GM19238 (cell line): ENCODE results near the gene PDZD2.
"Not testable (repeated sequence)": the region's sequence is repeated elsewhere in the genome, so short reads cannot be mapped to it uniquely, and the experiment has no call there.

Experiments
- DNase-seq: peaks from one replicate; pipeline ENCODE4 v3.0.0; 2011; ENCODE audit warnings: low spot score; ENCODE audit not compliant: insufficient read length

PDZD2 gene

GRCh38 chr5:32067774-32068470 lies 429.0 kb downstream of the PDZD2 start:
- DNase-seq, result no peak

GRCh38 chr5:32068561-32068960 lies 429.6 kb downstream of the PDZD2 start:
- DNase-seq, result no peak

DNA sequence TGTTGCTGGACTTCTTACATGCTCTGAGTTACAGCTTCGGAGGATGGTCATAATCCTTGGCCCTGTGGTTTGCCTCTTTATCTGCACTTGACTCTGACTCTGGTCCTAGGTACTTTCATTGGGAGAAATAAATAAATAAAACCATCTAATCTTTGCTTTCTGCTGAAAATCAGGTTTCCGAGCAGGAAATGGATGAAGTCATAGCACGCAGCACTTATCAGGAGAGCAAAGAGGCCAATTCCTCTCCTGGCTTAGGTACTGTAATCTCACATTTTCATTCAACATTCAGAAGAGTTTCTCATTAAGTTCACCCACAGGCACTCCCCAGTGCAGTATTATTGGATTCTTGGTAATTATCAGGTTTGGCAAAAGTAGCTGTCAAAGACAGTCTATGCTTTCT lies 430.5 kb downstream of the PDZD2 start:
- no peak for DNase-seq

DNA sequence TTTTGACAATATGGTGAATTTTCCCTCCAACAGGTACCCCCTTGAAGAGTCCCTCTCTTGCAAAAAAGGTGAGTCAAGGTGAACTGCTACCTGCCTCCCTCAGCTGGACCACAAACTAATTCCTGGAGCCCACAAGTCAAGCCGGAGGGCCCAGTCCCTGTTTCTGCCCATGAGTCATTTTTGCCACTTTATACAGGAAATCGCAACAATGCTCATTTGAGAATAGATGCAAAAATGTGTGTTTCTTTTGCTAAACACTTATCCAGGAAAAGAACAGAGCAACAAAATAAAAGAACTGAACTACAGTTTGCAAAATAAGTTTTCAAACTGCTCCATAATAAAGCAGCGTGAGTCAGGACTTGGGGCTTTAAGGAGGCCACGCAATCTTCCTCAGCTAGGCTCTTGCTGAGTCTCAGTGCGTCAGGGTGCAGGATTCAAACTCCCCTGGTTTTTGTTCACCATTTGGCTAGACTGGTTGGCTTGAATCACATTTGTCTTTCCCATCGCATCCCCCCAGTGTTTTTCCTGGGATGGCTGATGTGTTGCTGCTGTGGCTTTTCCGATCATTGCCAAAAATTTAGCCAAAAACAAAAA lies 432.5 kb downstream of the PDZD2 start:
- DNase-seq, result no peak

DNA sequence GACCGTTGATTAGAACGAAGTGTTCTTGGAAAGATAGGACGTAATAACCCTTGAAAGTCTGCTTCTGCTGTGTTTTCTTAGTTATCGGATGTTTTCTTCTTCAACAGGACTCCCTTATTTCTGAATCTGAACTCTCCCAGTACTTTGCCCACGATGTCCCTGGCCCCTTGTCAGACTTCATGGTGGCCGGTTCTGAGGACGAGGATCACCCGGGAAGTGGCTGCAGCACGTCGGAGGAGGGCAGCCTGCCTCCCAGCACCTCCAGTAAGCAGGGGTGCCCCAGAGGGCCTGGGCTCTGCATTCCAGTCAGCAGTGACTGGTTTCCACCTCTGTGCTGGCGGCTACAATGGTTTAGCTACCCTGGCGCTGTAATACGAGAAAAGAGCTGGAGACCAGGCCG lies 433.1 kb downstream of the PDZD2 start:
- DNase-seq, result no peak

DNA sequence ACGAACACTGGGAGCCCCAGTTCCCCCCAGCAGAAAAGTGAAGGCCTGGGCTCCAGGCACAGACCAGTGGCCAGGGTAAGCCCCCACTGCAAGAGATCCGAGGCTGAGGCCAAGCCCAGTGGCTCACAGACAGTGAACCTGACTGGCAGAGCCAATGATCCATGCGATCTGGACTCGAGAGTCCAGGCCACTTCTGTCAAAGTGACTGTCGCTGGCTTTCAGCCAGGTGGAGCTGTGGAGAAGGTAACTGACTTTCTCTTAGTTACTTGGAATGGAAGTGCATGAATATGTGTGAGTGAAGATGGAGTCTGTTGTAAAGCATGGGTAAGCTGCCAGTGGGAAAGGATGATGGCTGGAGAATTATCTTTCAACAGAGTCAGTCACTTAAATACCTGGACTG lies 435.5 kb downstream of the PDZD2 start:
- DNase-seq, result no peak

GRCh38 chr5:32076699-32077695 lies 438.1 kb downstream of the PDZD2 start:
- DNase-seq, result peak; percentile 13

DNA sequence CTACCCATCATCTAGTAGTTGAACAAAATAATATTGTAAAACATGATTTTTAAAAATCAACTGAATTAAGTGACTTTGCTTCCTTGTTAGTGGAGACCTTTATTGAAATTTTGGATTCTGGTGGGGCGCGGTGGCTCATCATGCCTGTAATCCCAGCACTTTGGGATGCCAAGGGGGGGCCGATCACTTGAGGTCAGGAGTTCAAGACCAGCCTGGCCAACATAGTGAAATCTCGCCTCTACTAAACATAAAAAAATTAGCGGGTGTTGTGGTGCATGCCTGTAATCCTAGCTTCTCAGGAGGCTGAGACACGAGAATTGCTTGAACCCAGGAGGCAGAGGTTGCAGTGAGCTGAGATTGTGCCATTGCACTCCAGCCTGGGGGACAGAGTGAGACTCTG lies 439.9 kb downstream of the PDZD2 start:
- not testable (repeated sequence) for DNase-seq

DNA sequence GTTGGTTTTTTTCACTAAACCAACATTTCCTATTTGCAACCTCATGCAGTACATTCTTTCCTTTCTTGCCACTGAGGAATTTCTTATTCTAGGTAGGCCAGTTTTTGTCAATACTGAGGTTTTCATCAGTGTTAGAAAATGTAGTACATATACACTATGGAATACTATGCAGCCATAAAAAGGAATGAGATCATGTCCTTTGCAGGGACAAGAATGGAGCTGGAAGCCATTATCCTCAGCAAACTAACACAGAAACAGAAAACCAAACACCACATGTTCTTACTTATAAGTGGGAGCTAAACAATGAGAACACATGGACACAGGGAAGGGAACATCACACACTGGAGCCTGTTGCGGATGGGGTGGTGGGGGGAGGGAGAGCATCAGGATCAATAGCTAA lies 441.6 kb downstream of the PDZD2 start:
- DNase-seq, result not testable (repeated sequence)

DNA sequence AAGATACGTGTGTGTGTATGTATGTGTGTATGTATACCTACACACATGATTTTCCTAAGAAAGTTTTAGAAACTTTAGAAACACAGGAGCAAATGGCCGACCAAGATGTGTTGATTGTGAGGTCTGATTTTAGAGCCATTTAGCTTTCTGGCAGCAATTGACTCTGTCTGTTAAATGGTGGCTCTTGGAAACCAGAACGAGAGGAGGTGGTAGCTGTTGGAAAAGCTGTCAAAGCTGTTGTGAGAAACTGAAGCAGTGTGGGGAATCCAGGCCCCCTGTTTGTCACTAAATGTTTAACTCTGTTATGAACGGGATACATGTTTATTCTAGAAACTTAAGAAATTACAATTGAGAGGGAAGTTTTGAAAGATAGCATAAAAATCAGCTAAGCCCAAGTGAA lies 443.8 kb downstream of the PDZD2 start:
- DNase-seq, result no peak

DNA sequence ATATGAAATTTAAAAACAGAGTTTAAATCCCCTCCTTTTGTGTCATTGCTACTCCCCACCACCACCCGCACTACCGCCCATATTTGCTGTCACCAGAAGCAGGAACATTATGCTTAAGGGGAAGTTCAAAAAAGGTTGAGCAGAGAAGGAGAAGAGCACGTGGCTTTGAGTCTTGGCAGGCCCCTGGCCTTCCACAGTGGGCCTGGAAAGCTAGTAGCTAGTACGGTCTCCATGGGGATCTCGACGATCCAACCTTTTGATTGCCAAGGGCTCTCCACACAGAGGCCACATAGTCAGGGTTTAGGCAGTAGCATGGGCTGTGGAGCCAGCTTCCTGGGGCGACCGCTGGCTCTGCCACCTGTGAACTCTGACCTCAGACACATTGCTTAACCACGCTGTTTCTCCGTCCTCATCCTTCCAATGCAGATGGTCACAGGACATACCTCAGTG lies 445.1 kb downstream of the PDZD2 start:
- no peak for DNase-seq

DNA sequence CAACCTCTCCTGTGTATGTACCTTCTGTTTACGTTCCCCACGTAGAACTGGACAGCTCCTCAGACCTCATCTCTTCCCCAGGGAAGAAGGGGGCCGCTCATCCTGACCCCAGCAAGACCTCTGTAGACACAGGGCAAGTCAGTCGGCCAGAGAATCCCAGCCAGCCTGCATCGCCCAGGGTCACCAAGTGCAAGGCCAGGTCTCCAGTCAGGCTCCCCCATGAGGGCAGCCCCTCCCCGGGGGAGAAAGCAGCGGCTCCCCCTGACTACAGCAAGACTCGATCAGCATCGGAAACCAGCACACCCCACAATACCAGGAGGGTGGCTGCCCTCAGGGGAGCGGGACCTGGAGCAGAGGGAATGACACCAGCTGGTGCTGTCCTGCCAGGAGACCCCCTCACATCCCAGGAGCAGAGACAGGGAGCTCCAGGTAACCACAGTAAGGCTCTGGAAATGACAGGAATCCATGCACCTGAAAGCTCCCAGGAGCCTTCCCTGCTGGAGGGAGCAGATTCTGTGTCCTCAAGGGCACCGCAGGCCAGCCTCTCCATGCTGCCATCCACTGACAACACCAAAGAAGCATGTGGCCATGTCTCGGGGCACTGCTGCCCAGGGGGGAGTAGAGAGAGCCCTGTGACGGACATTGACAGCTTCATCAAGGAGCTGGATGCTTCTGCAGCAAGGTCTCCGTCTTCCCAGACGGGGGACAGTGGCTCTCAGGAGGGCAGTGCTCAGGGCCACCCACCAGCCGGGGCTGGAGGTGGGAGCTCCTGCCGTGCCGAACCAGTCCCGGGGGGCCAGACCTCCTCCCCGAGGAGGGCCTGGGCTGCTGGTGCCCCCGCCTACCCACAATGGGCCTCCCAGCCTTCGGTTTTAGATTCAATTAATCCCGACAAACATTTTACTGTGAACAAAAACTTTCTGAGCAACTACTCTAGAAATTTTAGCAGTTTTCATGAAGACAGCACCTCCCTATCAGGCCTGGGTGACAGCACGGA lies 448.5 kb downstream of the PDZD2 start:
- DNase-seq, result no peak

DNA sequence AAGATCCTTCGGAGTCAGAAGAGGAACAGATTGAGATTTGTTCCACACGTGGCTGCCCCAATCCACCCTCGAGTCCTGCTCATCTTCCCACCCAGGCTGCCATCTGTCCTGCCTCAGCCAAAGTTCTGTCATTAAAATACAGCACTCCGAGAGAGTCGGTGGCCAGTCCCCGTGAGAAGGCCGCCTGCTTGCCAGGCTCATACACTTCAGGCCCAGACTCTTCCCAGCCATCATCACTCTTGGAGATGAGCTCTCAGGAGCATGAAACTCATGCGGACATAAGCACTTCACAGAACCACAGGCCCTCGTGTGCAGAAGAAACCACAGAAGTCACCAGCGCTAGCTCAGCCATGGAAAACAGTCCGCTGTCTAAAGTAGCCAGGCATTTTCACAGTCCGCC lies 449.3 kb downstream of the PDZD2 start:
- DNase-seq, result no peak

- no peak for DNase-seq
Measured at GRCh38 chr5:32089146-32090000, 450.4 kb downstream of the PDZD2 start.

- no peak for DNase-seq
Measured at GRCh38 chr5:32090026-32090754, 451.3 kb downstream of the PDZD2 start.

- DNase-seq, result no peak
Measured at GRCh38 chr5:32090755-32091128, 451.8 kb downstream of the PDZD2 start.

GRCh38 chr5:32092938-32093812 lies 454.2 kb downstream of the PDZD2 start:
- DNase-seq, result peak; percentile 48

DNA sequence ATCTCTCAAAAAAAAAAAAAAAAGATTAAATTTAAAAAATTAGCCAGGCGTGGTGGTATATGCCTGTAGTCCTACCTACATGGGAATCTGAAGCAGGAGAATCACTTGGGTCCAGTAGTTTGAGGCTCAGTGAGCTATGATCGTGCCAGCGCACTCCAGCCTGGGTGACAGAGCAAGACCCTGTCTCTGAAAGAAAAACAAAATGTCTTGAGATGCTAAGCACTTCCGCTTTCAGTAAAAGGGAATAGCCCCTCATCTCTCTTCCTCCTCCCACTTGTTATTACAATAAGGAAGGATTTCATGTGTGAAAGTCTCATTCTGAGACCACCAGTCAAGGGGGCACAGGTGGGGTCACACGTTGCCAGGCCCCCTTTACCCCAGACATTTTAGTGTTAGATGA lies 455.8 kb downstream of the PDZD2 start:
- no peak for DNase-seq
